H1 (cell line): ENCODE measurements around the gene JPH2. TPM values are rescaled to one million over a fixed set of nuclear protein-coding genes. Genes with fewer than 3 reads are reported as not detected.

ENCODE experiments used
- CTCF ChIA-PET: fragments of 300-600 bp; sonication (Branson Sonifier 250); formaldehyde crosslinking; loops from one replicate; lab custom pipeline; 2021; ENCODE audit not compliant: partially characterized antibody; lab: Charles Lee
- POLR2A ChIA-PET: fragments of 300-600 bp; sonication (Branson Sonifier 250); formaldehyde crosslinking; loops from one replicate; lab custom pipeline; 2021; ENCODE audit warnings: inconsistent platforms; ENCODE audit not compliant: partially characterized antibody; lab: Charles Lee
- DNase-seq, 2 experiments: peaks; one replicate each; pipeline versions ENCODE4 v3.0.0 to v3.0.0-alpha.2; 2010 to 2022; ENCODE audit warnings: low spot score in 2 of 2, low read depth in 1 of 2, mixed read lengths in 1 of 2
- FAIRE-seq: peaks from 2 replicates; lab custom pipeline; 2011; peaks lifted over from hg19 to GRCh38; lab: Jason Lieb, UNC
- H2AFZ ChIP-seq: 2 replicates; pipeline ENCODE4 v1.8.1; 2012; ENCODE audit warnings: low read length, inconsistent platforms
- H2AK5ac ChIP-seq: 2 replicates; pipeline ENCODE4 v1.6.1; 2013; ENCODE audit warnings: low read depth, low read length
- H2BK120ac ChIP-seq: replicated peaks from 2 replicates; pipeline ENCODE3; 2013; ENCODE audit warnings: low read depth, low read length, inconsistent platforms
- H2BK12ac ChIP-seq: 2 replicates; pipeline ENCODE4 v1.6.1; 2013; ENCODE audit warnings: low read depth, low read length
- H2BK15ac ChIP-seq: 2 replicates; pipeline ENCODE4 v1.6.1; 2013; ENCODE audit warnings: low read length
- H2BK20ac ChIP-seq: 2 replicates; pipeline ENCODE4 v1.6.1; 2013; ENCODE audit warnings: low read length
- H2BK5ac ChIP-seq: 2 replicates; pipeline ENCODE4 v1.6.1; 2013; ENCODE audit warnings: low read depth, low read length
- H3K14ac ChIP-seq: 2 replicates; pipeline ENCODE4 v1.6.1; 2013; ENCODE audit warnings: inconsistent platforms; ENCODE audit not compliant: insufficient read length
- H3K18ac ChIP-seq: 2 replicates; pipeline ENCODE4 v1.6.1; 2013; ENCODE audit warnings: low read length; ENCODE audit errors: extremely low read depth
- H3K23ac ChIP-seq: 2 replicates; pipeline ENCODE4 v1.6.1; 2013; ENCODE audit warnings: inconsistent platforms; ENCODE audit not compliant: insufficient read length
- H3K23me2 ChIP-seq: 2 replicates; pipeline ENCODE4 v1.6.1; 2013; ENCODE audit warnings: low read depth, low read length
- H3K27ac ChIP-seq: 2 replicates; pipeline ENCODE4 v1.6.1; 2011; ENCODE audit warnings: low read depth, low read length, inconsistent platforms
- H3K27me3 ChIP-seq, 4 experiments: replicated peaks in 1 of 4; 1 replicate in 1 of 4; 2 replicates in 3 of 4; pipeline versions ENCODE4 v1.6.1 to v1.8.1; 2011 to 2013; ENCODE audit warnings: low read length in 3 of 4, mild to moderate bottlenecking in 3 of 4, inconsistent platforms in 2 of 4, mixed read lengths in 2 of 4, moderate library complexity in 1 of 4; ENCODE audit not compliant: control insufficient read depth in 3 of 4, insufficient read depth in 3 of 4; ENCODE audit errors: extremely low read depth in 1 of 4
- H3K36me3 ChIP-seq, 4 experiments: 2 replicates each; pipeline versions ENCODE4 v1.6.1 to v1.8.1; 2011 to 2013; ENCODE audit warnings: mild to moderate bottlenecking in 4 of 4, low read length in 3 of 4, moderate library complexity in 2 of 4, control low read depth in 1 of 4, inconsistent platforms in 1 of 4; ENCODE audit not compliant: insufficient read depth in 4 of 4, control insufficient read depth in 2 of 4
- H3K4ac ChIP-seq: replicated peaks from 2 replicates; pipeline ENCODE3; 2013; ENCODE audit warnings: low read length, low read depth, mixed read lengths, inconsistent platforms; ENCODE audit not compliant: insufficient read length
- H3K4me1 ChIP-seq, 4 experiments: replicated peaks in 1 of 4; 1 replicate in 1 of 4; 2 replicates in 3 of 4; pipeline versions ENCODE4 v1.6.1 to v1.8.1; 2011 to 2013; ENCODE audit warnings: low read length in 3 of 4, inconsistent platforms in 2 of 4, mixed read lengths in 1 of 4; ENCODE audit not compliant: insufficient read depth in 4 of 4, control insufficient read depth in 3 of 4
- H3K4me2 ChIP-seq, 2 experiments: 2 replicates each; pipeline versions ENCODE4 v1.6.1 to v1.8.1; 2011 to 2013; ENCODE audit warnings: low read depth in 2 of 2, low read length in 2 of 2, control low read depth in 1 of 2, inconsistent platforms in 1 of 2, mild to moderate bottlenecking in 1 of 2; ENCODE audit not compliant: insufficient read depth in 1 of 2
- H3K4me3 ChIP-seq, 4 experiments: fragments of 200-600, 300-600 bp in 1 of 4; sonication (generic), shearing (Covaris generic), sonication (Bioruptor Twin) in 1 of 4; 2 replicates each; pipeline versions ENCODE4 v1.5.1 to v1.8.1; 2011 to 2016; ENCODE audit warnings: low read length in 4 of 4, low read depth in 3 of 4, control low read depth in 2 of 4, inconsistent platforms in 2 of 4, mild to moderate bottlenecking in 2 of 4, mixed read lengths in 1 of 4, moderate library complexity in 1 of 4; ENCODE audit not compliant: insufficient read depth in 2 of 4; ENCODE audit errors: extremely low read depth in 1 of 4
- H3K56ac ChIP-seq: replicated peaks from 2 replicates; pipeline ENCODE3; 2013; ENCODE audit warnings: low read depth, mild to moderate bottlenecking, mixed read lengths, low read length, inconsistent platforms; ENCODE audit not compliant: insufficient read length
- H3K79me1 ChIP-seq: 2 replicates; pipeline ENCODE4 v1.6.1; 2013; ENCODE audit warnings: low read depth, low read length, control low read depth
- H3K79me2 ChIP-seq, 2 experiments: 2 replicates each; pipeline versions ENCODE4 v1.6.1 to v1.8.1; 2012 to 2013; ENCODE audit warnings: low read length in 2 of 2, mild to moderate bottlenecking in 2 of 2, inconsistent platforms in 1 of 2; ENCODE audit not compliant: insufficient read depth in 2 of 2, control insufficient read depth in 1 of 2
- H3K9ac ChIP-seq, 4 experiments: replicated peaks in 1 of 4; 1 replicate in 1 of 4; 2 replicates in 3 of 4; pipeline versions ENCODE4 v1.6.1 to v1.8.1; 2011 to 2013; ENCODE audit warnings: low read depth in 3 of 4, low read length in 3 of 4, control low read depth in 2 of 4, mild to moderate bottlenecking in 2 of 4, moderate library complexity in 2 of 4, inconsistent platforms in 1 of 4; ENCODE audit errors: extremely low read depth in 1 of 4
- H3K9me3 ChIP-seq, 2 experiments: 2 replicates each; pipeline versions ENCODE4 v1.6.1 to v1.8.1; 2012 to 2013; ENCODE audit warnings: mild to moderate bottlenecking in 2 of 2, moderate library complexity in 2 of 2, control low read depth in 1 of 2, inconsistent platforms in 1 of 2, low read depth in 1 of 2, low read length in 1 of 2, mixed read lengths in 1 of 2; ENCODE audit not compliant: insufficient read depth in 2 of 2
- H4K20me1 ChIP-seq, 2 experiments: replicated peaks in 1 of 2; 2 replicates each; pipeline versions ENCODE3 to v1.8.1; 2011 to 2013; ENCODE audit warnings: inconsistent platforms in 2 of 2, low read length in 2 of 2, mild to moderate bottlenecking in 1 of 2; ENCODE audit not compliant: insufficient read depth in 2 of 2, control insufficient read depth in 1 of 2
- H4K5ac ChIP-seq: 2 replicates; pipeline ENCODE4 v1.6.1; 2013; ENCODE audit warnings: low read length, low read depth, mixed read lengths, inconsistent platforms; ENCODE audit not compliant: insufficient read length
- H4K8ac ChIP-seq: 2 replicates; pipeline ENCODE4 v1.8.0; 2013; ENCODE audit warnings: mild to moderate bottlenecking, moderate library complexity, low read length, inconsistent platforms; ENCODE audit not compliant: insufficient read depth; ENCODE audit errors: extremely low read depth
- H4K91ac ChIP-seq: replicated peaks from 2 replicates; pipeline ENCODE3; 2013; ENCODE audit warnings: low read length, mixed read lengths, inconsistent platforms; ENCODE audit not compliant: insufficient read length
- KDM5A ChIP-seq: fragments of 200-600 bp; IDR thresholded peaks from 2 replicates; pipeline ENCODE4 v1.7.1; 2012; ENCODE audit warnings: mild to moderate bottlenecking, low read length, inconsistent platforms, mixed read lengths
- POLR2AphosphoS5 ChIP-seq: IDR thresholded peaks from 2 replicates; pipeline ENCODE4 v1.6.1; 2011; ENCODE audit warnings: low read depth, low read length
- RNF2 ChIP-seq: fragments of 200-900, 300-1000 bp; sonication (generic); IDR thresholded peaks from 2 replicates; pipeline ENCODE4 v1.7.1; 2016; ENCODE audit warnings: borderline replicate concordance, low read depth, mild to moderate bottlenecking, antibody characterized with exemption, low read length; ENCODE audit not compliant: poor library complexity, severe bottlenecking; ENCODE audit errors: missing control alignments
- SIRT6 ChIP-seq: IDR thresholded peaks from one replicate; pipeline ENCODE4 v1.7.1; 2012; ENCODE audit warnings: low read length, inconsistent platforms
- SRF ChIP-seq: IDR thresholded peaks from 2 replicates; pipeline ENCODE4 v1.6.1; 2011; ENCODE audit warnings: mild to moderate bottlenecking, low read depth, low read length, moderate library complexity
- ZNF274 ChIP-seq: IDR thresholded peaks from 2 replicates; pipeline ENCODE4 v1.7.0; 2012; ENCODE audit warnings: low read length, borderline replicate concordance; ENCODE audit errors: extremely low read depth
- WGBS, 2 experiments: shearing (Covaris generic) in 1 of 2; methylation state at CpG; one replicate each; pipeline versions ENCODE4 v1.1.6 to v1.1.7; 2013 to 2015; ENCODE audit warnings: low lambda C conversion rate in 2 of 2, mixed read lengths in 2 of 2, inconsistent platforms in 1 of 2, low coverage in 1 of 2, missing lambda C conversion rate in 1 of 2; ENCODE audit not compliant: insufficient replicate concordance in 2 of 2, insufficient coverage in 1 of 2, insufficient read length in 1 of 2; ENCODE audit errors: extremely low coverage in 1 of 2, missing lambda C conversion rate in 1 of 2; 5-methylcytosine and 5-hydroxymethylcytosine counted together
- polyA plus RNA-seq, 7 experiments: library from polyadenylated mRNA; depleted of rRNA in 3 of 7; stranded (reverse) in 5 of 7; unstranded in 2 of 7; fragments of >200 nt in 5 of 7; fragments of 200-250 nt in 2 of 7; gene quantifications; 1 replicate in 5 of 7; 2 replicates in 1 of 7; 4 replicates in 1 of 7; pipeline versions ENCODE4 v1.2.1 to v1.2.3, GENCODE V29; 2011 to 2013; ENCODE audit warnings: missing spikeins in 2 of 7, mixed read lengths in 2 of 7
- total RNA-seq: library from RNA; stranded (reverse); fragmentation: NEBNext Ultra II Directional; extraction: Animal tissue kit (Norgen Biotek cat#: 25700); gene quantifications from 2 replicates; pipeline ENCODE4 v1.2.1, GENCODE V29; 2021

JPH2 gene
- total and polyA plus RNA-seq, 2 of the 8 experiments (the other 6 are each of a cell fraction or from before 2014, with no cell fraction given): 0.59 to 1.3 TPM

- no peak for TF ChIP-seq KDM5A
- no peak for TF ChIP-seq ZNF274
- TF ChIP-seq SIRT6: no peak
- no peak for TF ChIP-seq SRF
- no peak for TF ChIP-seq POLR2AphosphoS5
- TF ChIP-seq RNF2: no peak
- Histone ChIP-seq H2BK120ac (no peak overlapping the region), H3K18ac (no peak overlapping the region), H2BK15ac (no peak overlapping the region), H3K36me3 (no peaks in the 10 kb centered on the region), H2AK5ac (no peak overlapping the region), H4K91ac (no peak overlapping the region), H3K79me2 (no peaks in the 10 kb centered on the region), H3K9ac (no peak overlapping the region), H3K56ac (no peak overlapping the region), H3K4me1 (peaks cover 0 to 4% (median 0%) of the 10 kb centered on the region in 4 experiments; a peak in 1 of 7 replicates), H3K4me2 (no peak overlapping the region), H3K23ac (no peak overlapping the region), H3K27me3 (no peaks in the 10 kb centered on the region), H3K4me3 (no peak overlapping the region), H3K27ac (no peak overlapping the region), H3K4ac (no peak overlapping the region), H3K14ac (no peak overlapping the region), H4K20me1 (no peaks in the 10 kb centered on the region), H2BK5ac (no peak overlapping the region), H2AFZ (no peak overlapping the region), H3K23me2 (no peaks in the 10 kb centered on the region), H4K8ac (no peak overlapping the region), H3K79me1 (no peaks in the 10 kb centered on the region), H2BK20ac (no peak overlapping the region), H3K9me3 (no peaks in the 10 kb centered on the region), H4K5ac (no peak overlapping the region), H2BK12ac (no peak overlapping the region)
- no peak for DNase-seq
- POLR2A ChIA-PET: interaction anchor here (1.1 to 1.4 kb wide), 2 partner anchors 10 to 44 kb away, joined by 4 to 5 read pairs; partner anchors contain the start of gene JPH2
- CTCF ChIA-PET: interaction anchor here (1.4 to 6.8 kb wide), 7 partner anchors 10 to 45 kb away, joined by 3 to 45 read pairs (median 6); no protein-coding TSS in a partner anchor
- FAIRE-seq: no peak
- WGBS, 2 experiments: 86% methylated on average over 10 of the region's 10 CpGs; no CpG with 5 or more reads in 1 of the 2 experiments
These were observed 43.1 kb downstream of the JPH2 start for GRCh38 chr20:44143936-44144335.
